ENCODE measurements around the gene ADAM12.
A peak's percentile ranks its signal among the peaks of the same experiment; 100 is the strongest.

Gene ADAM12, protein sequence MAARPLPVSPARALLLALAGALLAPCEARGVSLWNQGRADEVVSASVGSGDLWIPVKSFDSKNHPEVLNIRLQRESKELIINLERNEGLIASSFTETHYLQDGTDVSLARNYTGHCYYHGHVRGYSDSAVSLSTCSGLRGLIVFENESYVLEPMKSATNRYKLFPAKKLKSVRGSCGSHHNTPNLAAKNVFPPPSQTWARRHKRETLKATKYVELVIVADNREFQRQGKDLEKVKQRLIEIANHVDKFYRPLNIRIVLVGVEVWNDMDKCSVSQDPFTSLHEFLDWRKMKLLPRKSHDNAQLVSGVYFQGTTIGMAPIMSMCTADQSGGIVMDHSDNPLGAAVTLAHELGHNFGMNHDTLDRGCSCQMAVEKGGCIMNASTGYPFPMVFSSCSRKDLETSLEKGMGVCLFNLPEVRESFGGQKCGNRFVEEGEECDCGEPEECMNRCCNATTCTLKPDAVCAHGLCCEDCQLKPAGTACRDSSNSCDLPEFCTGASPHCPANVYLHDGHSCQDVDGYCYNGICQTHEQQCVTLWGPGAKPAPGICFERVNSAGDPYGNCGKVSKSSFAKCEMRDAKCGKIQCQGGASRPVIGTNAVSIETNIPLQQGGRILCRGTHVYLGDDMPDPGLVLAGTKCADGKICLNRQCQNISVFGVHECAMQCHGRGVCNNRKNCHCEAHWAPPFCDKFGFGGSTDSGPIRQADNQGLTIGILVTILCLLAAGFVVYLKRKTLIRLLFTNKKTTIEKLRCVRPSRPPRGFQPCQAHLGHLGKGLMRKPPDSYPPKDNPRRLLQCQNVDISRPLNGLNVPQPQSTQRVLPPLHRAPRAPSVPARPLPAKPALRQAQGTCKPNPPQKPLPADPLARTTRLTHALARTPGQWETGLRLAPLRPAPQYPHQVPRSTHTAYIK

DNA sequence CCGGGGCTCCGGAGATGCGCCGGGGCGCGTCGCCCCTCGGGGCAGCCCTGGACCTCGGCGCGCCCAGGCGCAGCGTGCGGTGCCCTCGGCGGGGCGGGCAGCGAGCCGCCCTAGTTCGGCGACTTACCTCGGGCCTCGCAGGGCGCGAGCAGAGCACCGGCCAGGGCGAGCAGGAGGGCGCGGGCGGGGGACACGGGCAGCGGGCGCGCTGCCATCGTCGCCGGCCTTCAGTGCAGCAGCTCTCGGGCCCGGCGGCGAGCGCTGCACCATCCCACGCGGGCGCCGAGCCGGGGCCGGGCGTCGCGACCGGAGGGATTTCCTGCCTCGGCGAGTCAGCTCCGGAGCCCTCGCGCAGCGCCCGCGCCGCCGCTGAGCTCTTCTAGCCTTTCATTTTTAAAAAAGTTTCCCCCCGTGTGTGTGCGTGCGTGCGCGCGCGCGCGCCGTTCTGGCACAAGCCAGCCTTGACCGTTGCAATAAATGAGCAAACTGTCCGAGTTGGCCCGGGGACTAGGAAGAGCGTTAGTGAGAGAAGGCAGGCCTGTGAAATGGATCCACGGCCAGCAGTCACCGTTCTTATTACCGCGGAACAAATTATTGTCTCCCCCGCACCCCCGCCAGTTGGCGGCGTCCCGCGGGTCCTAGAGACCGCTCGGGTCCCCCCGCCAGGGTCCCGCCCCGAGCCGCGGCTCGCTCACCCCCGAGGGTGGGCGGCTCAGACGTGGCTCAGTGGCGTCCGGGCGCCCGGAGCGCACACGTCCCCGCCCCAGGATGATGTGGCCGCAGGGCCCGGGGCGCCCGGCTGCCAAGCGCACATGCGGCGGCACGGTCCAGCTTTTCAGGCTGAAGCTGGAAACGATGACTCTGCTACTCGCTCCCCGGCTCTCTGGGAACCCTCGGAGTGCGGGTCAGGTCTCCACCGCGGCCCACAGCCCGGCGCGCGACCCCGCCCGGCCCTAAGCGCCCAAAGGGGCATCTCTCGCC, at the start of gene ADAM12:
Gene ADAM12 (minus strand): TSS at position 547 of the 981 bp plus-strand sequence. CDS start 332 bp downstream, at position 215.
- TF ChIP-seq, protein P1, sequence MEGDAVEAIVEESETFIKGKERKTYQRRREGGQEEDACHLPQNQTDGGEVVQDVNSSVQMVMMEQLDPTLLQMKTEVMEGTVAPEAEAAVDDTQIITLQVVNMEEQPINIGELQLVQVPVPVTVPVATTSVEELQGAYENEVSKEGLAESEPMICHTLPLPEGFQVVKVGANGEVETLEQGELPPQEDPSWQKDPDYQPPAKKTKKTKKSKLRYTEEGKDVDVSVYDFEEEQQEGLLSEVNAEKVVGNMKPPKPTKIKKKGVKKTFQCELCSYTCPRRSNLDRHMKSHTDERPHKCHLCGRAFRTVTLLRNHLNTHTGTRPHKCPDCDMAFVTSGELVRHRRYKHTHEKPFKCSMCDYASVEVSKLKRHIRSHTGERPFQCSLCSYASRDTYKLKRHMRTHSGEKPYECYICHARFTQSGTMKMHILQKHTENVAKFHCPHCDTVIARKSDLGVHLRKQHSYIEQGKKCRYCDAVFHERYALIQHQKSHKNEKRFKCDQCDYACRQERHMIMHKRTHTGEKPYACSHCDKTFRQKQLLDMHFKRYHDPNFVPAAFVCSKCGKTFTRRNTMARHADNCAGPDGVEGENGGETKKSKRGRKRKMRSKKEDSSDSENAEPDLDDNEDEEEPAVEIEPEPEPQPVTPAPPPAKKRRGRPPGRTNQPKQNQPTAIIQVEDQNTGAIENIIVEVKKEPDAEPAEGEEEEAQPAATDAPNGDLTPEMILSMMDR (IDR thresholded peaks at IDR 0.05; ENCODE audit: low read length, missing control alignments) = no peak
- DNase-seq (ENCODE audit: low read depth) = peak; percentile 65
- peak within 1 kb of the TSS; percentile 53 for H3K4me3 ChIP-seq (replicated peaks; ENCODE audit: low read depth, low read length)

DNA sequence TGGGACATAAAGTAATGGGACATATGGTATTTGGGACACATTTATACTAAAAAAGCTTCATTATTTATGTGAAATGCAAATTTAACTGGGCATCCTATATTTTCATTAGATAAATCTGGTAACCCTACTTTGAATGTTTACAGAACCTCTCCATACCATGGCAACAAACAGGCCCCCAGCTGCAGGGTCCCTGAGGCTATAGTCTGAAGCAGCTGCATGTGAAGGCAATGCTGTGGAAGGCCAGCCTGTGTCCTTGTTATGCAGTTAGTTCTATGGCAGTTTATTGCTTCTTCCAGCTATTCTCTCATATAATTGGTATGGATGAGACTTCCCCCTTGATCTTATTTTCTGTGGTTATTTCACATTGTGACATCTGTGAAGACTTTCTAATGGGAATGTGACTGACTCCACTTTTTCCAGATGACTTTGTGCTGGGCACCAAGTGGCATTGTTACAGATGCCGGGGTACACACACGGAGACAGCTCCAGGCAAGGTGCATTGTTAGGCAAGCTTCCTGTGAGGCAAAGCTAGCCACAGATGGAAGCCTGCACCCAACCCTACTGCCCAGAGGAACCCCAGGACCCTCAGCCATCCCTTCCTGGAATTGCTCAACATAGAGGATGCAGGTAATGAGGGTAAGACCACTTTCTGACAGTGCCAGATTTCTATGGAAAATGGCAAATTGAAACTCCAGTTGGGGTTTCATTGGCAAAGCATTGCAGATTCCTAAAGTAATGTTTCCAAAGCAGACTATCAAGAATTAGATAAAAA, 49.5 kb upstream of the ADAM12 start:
- DNase-seq (ENCODE audit: low read depth) = no peak

DNA sequence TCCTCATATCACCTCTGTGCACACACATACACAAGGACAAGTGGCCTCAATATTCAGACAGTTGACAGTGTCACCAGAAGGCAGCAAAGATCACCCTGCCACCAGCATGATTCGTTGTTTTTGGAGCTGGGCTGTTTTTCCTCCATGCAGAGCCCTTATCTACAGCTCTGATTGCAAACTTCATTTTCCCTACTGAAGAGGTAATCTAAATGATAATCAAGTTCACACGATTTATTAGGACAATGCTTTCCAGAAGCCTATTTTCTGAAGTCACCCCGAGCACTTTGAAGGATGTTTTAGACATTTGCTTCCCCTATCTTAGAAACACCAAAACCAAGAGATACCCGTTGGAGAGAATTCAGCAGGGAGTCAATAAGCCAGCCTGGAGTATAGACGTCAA, 46.0 kb upstream of the ADAM12 start:
- TF ChIP-seq, protein P1 (IDR thresholded peaks at IDR 0.05; ENCODE audit: low read length, missing control alignments) = no peak
- H3K4me3 ChIP-seq (replicated peaks; ENCODE audit: low read depth, low read length) = no peak overlapping the region
- no peak for DNase-seq (ENCODE audit: low read depth)

More for the DNA sequence above, 49.5 kb upstream of the ADAM12 start:
- TF ChIP-seq, protein P1 (IDR thresholded peaks at IDR 0.05; ENCODE audit: low read length, missing control alignments) = no peak
- H3K4me3 ChIP-seq (replicated peaks; ENCODE audit: low read depth, low read length) = no peak overlapping the region

DNA sequence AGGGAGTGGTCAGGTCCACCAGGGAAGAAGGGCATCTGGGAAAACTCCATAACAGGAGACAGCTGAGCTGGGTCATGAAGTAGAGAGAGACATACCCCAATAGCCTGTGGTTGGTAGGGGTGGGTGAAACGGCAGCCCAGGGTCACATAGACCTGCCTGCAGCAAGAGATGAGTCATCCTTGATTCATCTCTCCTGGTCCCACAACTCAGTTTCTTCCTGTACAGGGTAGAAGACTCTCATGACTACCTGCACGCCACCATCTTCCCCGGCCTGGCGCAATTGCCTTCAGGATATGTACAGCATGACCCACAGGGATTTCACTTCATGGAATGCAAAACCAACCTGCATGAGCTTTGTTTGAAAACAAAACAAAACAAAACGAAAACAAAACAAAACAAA, 45.1 kb upstream of the ADAM12 start:
- no peak overlapping the region for H3K4me3 ChIP-seq (replicated peaks; ENCODE audit: low read depth, low read length)
- TF ChIP-seq, protein P1 (IDR thresholded peaks at IDR 0.05; ENCODE audit: low read length, missing control alignments) = no peak
- no peak for DNase-seq (ENCODE audit: low read depth)

DNA sequence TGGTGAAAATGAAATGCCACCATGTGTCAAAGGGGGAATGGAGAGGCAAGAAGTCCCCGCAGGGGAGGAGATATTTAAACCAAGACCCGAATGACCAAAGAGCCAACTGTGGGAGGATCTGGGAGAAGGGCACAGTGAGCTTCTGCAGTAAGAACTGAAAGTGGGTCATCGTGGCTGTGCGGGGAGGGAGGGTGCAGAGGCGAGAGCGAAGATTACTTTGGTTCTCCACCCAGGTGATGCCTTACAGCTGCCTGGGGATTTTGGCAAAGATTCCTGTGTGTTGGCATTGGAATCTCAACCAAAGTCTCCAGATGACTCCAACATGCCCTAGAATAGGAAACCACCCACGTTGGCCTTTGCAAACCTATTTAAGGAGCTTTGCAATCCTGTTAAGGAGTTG, 44.2 kb upstream of the ADAM12 start:
- H3K4me3 ChIP-seq (replicated peaks; ENCODE audit: low read depth, low read length) = no peak overlapping the region
- DNase-seq (ENCODE audit: low read depth) = no peak
- TF ChIP-seq, protein P1 (IDR thresholded peaks at IDR 0.05; ENCODE audit: low read length, missing control alignments) = no peak
